B cell (primary cell): ENCODE data around the gene SLN. TPM values are rescaled to one million over a fixed set of nuclear protein-coding genes. Genes with fewer than 3 reads are reported as not detected.

ENCODE experiments used
- ATAC-seq: fragments of 200-7000 bp; cut with Tn5 transposase; one replicate; pipeline ENCODE4 v1.10.0; 2021; ENCODE audit warnings: low read depth, mild to moderate bottlenecking, moderate number of reproducible peaks, moderate library complexity
- CTCF ChIA-PET: fragments of 350-600 bp; sonication (Branson Sonifier 250); formaldehyde crosslinking; loops from one replicate; lab custom pipeline; 2021; ENCODE audit warnings: antibody characterized with exemption, inconsistent platforms; lab: Charles Lee
- POLR2A ChIA-PET: fragments of 350-600 bp; sonication (Branson Sonifier 250); formaldehyde crosslinking; loops from one replicate; lab custom pipeline; 2021; ENCODE audit warnings: antibody characterized with exemption; lab: Charles Lee
- DNase-seq: peaks from one replicate; pipeline ENCODE4 v3.0.0; 2013
- H2AFZ ChIP-seq: 2 replicates; pipeline ENCODE4 v1.6.1; 2012; ENCODE audit warnings: mild to moderate bottlenecking, low read depth, low read length; ENCODE audit not compliant: insufficient read depth, poor library complexity, severe bottlenecking
- H3K27ac ChIP-seq, 2 donors: 1 replicate in 1 of 2; 2 replicates in 1 of 2; pipeline ENCODE4 v1.5.1; 2012 to 2013; ENCODE audit warnings: low read length in 2 of 2, mild to moderate bottlenecking in 2 of 2, moderate library complexity in 1 of 2
- H3K27me3 ChIP-seq, 4 experiments: fragments of 200-600 bp in 1 of 4; sonication (generic) in 1 of 4; replicated peaks in 1 of 4; 1 replicate in 2 of 4; 2 replicates in 2 of 4; pipeline versions ENCODE4 v1.6.1 to v1.7.0; 2013 to 2016; ENCODE audit warnings: low read length in 3 of 4, mild to moderate bottlenecking in 2 of 4, mixed read lengths in 1 of 4, moderate library complexity in 1 of 4; ENCODE audit not compliant: insufficient read depth in 4 of 4, control insufficient read depth in 3 of 4; ENCODE audit errors: control extremely low read depth in 1 of 4
- H3K36me3 ChIP-seq, 2 experiments: replicated peaks in 1 of 2; 1 replicate in 1 of 2; 2 replicates in 1 of 2; pipeline versions ENCODE4 v1.6.1 to v1.7.1; 2013; ENCODE audit warnings: low read length in 1 of 2; ENCODE audit not compliant: insufficient read depth in 2 of 2, control insufficient read depth in 1 of 2; ENCODE audit errors: control extremely low read depth in 1 of 2, extremely low read depth in 1 of 2
- H3K4me1 ChIP-seq, 2 donors: fragments of 200-600 bp in 1 of 2; sonication (generic) in 1 of 2; 1 replicate in 1 of 2; 2 replicates in 1 of 2; pipeline versions ENCODE4 v1.5.1 to v1.6.1; 2013 to 2017; ENCODE audit warnings: low read length in 2 of 2; ENCODE audit not compliant: control insufficient read depth in 2 of 2, insufficient read depth in 2 of 2
- H3K4me2 ChIP-seq: replicated peaks from 2 replicates; pipeline ENCODE3; 2012; ENCODE audit warnings: mild to moderate bottlenecking, low read depth, low read length; ENCODE audit not compliant: poor library complexity, severe bottlenecking
- H3K4me3 ChIP-seq, 5 experiments: fragments of 200-600 bp in 1 of 5; sonication (generic) in 1 of 5; 1 replicate in 3 of 5; 2 replicates in 2 of 5; pipeline versions ENCODE4 v1.5.1 to v1.7.0; 2011 to 2016; ENCODE audit warnings: low read length in 4 of 5, mild to moderate bottlenecking in 4 of 5, low read depth in 2 of 5, control low read depth in 1 of 5, moderate library complexity in 1 of 5; ENCODE audit not compliant: insufficient read depth in 1 of 5; ENCODE audit errors: control extremely low read depth in 1 of 5, extremely low read depth in 1 of 5
- H3K79me2 ChIP-seq: fragments of 200-600 bp; sonication (generic); one replicate; pipeline ENCODE4 v1.6.0; 2016; ENCODE audit warnings: low read length; ENCODE audit not compliant: control insufficient read depth, insufficient read depth
- H3K9ac ChIP-seq: fragments of 200-600 bp; sonication (generic); 2 replicates; pipeline ENCODE4 v1.6.1; 2017; ENCODE audit warnings: mild to moderate bottlenecking, low read length, moderate library complexity
- H3K9me3 ChIP-seq, 3 donors: one replicate each; pipeline versions ENCODE4 v1.6.1 to v1.7.1; 2013; ENCODE audit warnings: low read length in 2 of 3; ENCODE audit not compliant: control insufficient read depth in 2 of 3, insufficient read depth in 1 of 3; ENCODE audit errors: control extremely low read depth in 1 of 3
- H4K20me1 ChIP-seq: 2 replicates; pipeline ENCODE4 v1.6.0; 2012; ENCODE audit warnings: mild to moderate bottlenecking, low read length; ENCODE audit not compliant: insufficient read depth, control insufficient read depth, poor library complexity, severe bottlenecking
- H3K27ac Mint-ChIP-seq: one replicate; pipeline ENCODE4 v1.8.0; 2021; ENCODE audit warnings: mixed read lengths
- H3K27me3 Mint-ChIP-seq: one replicate; pipeline ENCODE4 v1.8.0; 2021; ENCODE audit warnings: mixed read lengths
- H3K4me1 Mint-ChIP-seq: one replicate; pipeline ENCODE4 v1.8.0; 2021; ENCODE audit warnings: mixed read lengths
- H3K4me3 Mint-ChIP-seq: one replicate; pipeline ENCODE4 v1.8.0; 2021; ENCODE audit warnings: mixed read lengths
- H3K9me3 Mint-ChIP-seq: one replicate; pipeline ENCODE4 v1.8.0; 2022; ENCODE audit warnings: mixed read lengths; ENCODE audit not compliant: insufficient read depth
- EZH2 ChIP-seq: IDR thresholded peaks from 2 replicates; pipeline ENCODE4 v1.6.1; 2012; ENCODE audit warnings: borderline replicate concordance, low read depth, mild to moderate bottlenecking, moderate library complexity, low read length; ENCODE audit not compliant: insufficient read depth, poor library complexity, severe bottlenecking
- WGBS: methylation state at CpG from one replicate; pipeline ENCODE4 v1.1.5; 2013; ENCODE audit warnings: missing lambda C conversion rate; ENCODE audit not compliant: insufficient coverage; 5-methylcytosine and 5-hydroxymethylcytosine counted together
- intact Hi-C: fragments of 100-400 bp; cut with micrococcal nuclease; formaldehyde crosslinking; loops from one replicate; pipeline ENCODE4 v1.10.0; 2022
- polyA plus RNA-seq: library from polyadenylated mRNA; depleted of rRNA; stranded (reverse); fragments of >200 nt; gene quantifications from 2 replicates; pipeline ENCODE4 v1.2.3, GENCODE V29; 2012
- total RNA-seq, 2 donors: library from RNA; stranded (reverse); fragments of 120-200 nt in 1 of 2; gene quantifications; 1 replicate in 1 of 2; 2 replicates in 1 of 2; pipeline versions ENCODE4 v1.2.3 to v1.2.4, GENCODE V29; 2013 to 2022
- TF ChIP-seq, protein P1 (sequence below): fragments of 200-600 bp; IDR thresholded peaks from one replicate; pipeline ENCODE4 v1.8.0; 2022; ENCODE audit warnings: antibody characterized with exemption, mild to moderate bottlenecking

SLN gene
- total and polyA plus RNA-seq, 2 donors (not counting 1 experiment from before 2014, with no cell fraction given): not detected

DNA sequence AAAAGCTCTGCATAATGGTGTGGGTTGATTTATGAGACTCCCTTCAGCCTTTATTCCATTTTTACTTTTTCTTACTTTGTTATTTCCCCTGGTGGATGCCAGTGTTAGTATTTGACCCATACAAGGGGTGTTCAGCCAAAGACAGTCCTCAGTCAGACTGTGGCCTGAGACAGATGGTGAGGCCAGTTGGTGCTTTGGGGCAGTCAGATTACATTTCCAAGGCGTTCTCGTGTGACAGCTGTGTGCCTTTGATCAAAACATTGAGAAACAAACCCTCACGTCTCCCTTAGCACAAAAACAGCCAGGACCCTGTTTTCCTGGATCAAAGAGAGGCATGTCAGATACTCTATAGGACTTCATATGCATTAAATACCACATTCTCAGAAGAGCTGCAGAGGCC, 31.3 kb upstream of the SLN start:
- Histone ChIP-seq H3K4me2 (no peak overlapping the region), H3K79me2 (no peaks in the 10 kb centered on the region), H3K9ac (no peak overlapping the region), H2AFZ (no peak overlapping the region), H3K4me3 (no peak overlapping the region), H3K4me1 (no peaks in the 10 kb centered on the region), H3K27me3 (peaks cover 0 to 15% (median 4%) of the 10 kb centered on the region in 4 experiments), H3K27ac (no peak overlapping the region), H3K9me3 (no peaks in the 10 kb centered on the region), H3K36me3 (no peaks in the 10 kb centered on the region), H4K20me1 (no peaks in the 10 kb centered on the region)
- intact Hi-C loops: no loop called here
- Mint-ChIP-seq H3K27me3 (peaks cover 31% of the 10 kb centered on the region), H3K4me1 (no peaks in the 10 kb centered on the region), H3K9me3 (no peaks in the 10 kb centered on the region), H3K27ac (no peak overlapping the region), H3K4me3 (no peak overlapping the region)
- DNase-seq (no peak), ATAC-seq (no peak)
- TF ChIP-seq, protein P1, sequence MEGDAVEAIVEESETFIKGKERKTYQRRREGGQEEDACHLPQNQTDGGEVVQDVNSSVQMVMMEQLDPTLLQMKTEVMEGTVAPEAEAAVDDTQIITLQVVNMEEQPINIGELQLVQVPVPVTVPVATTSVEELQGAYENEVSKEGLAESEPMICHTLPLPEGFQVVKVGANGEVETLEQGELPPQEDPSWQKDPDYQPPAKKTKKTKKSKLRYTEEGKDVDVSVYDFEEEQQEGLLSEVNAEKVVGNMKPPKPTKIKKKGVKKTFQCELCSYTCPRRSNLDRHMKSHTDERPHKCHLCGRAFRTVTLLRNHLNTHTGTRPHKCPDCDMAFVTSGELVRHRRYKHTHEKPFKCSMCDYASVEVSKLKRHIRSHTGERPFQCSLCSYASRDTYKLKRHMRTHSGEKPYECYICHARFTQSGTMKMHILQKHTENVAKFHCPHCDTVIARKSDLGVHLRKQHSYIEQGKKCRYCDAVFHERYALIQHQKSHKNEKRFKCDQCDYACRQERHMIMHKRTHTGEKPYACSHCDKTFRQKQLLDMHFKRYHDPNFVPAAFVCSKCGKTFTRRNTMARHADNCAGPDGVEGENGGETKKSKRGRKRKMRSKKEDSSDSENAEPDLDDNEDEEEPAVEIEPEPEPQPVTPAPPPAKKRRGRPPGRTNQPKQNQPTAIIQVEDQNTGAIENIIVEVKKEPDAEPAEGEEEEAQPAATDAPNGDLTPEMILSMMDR: no peak
- no peak for TF ChIP-seq EZH2
- 67% methylated on average over 3 of the region's 3 CpGs for WGBS
- POLR2A ChIA-PET: no interaction called here
- CTCF ChIA-PET: no interaction called here

DNA sequence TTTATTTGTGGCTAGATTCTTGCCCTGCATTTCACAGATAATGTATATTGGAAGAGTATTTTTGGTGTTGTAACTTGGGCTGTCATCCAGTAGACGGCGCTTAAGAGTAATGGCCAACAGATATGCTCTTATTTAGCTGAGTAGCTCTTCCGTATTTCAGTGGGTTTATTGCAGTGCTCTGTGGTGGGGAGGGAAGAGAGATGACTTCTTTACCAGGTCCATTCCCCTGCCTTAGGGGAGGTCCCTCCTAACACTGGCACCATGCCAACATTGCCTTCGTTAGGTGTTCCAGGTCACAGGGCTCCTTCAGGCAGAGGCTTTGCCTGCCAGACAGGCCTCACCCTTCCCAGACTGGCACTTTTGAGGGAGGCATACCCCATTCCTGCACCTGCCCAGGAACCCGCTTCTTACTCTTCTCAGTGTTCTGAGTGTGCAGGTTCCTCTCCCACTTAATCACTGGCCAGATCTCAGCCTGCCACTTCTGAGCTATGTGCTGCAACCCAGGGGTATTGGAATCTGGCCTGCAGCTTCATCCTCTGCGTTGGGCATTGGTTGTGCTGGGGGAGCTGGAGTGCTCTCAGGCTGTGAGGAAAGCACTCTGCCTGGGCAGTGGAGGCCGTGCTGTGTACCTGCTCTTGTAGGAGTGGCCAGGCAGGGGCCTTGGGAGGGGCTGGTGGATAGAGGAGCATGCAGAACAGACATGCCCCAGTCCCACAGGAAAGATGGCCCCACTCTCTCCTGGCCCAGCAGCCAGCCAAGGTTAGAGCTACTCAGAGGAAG, 29.4 kb upstream of the SLN start:
- Histone ChIP-seq H4K20me1 (no peaks in the 10 kb centered on the region), H3K4me1 (no peaks in the 10 kb centered on the region), H3K79me2 (no peaks in the 10 kb centered on the region), H2AFZ (no peak overlapping the region), H3K4me3 (no peak overlapping the region), H3K27ac (no peak overlapping the region), H3K27me3 (peaks cover 0 to 15% (median 3%) of the 10 kb centered on the region in 4 experiments), H3K9ac (no peak overlapping the region), H3K4me2 (no peak overlapping the region), H3K36me3 (no peaks in the 10 kb centered on the region), H3K9me3 (no peaks in the 10 kb centered on the region)
- intact Hi-C loops: no loop called here
- POLR2A ChIA-PET: no interaction called here
- Mint-ChIP-seq H3K9me3 (no peaks in the 10 kb centered on the region), H3K4me1 (no peaks in the 10 kb centered on the region), H3K4me3 (no peak overlapping the region), H3K27ac (no peak overlapping the region), H3K27me3 (peaks cover 35% of the 10 kb centered on the region)
- DNase-seq: peak; percentile 13
- CTCF ChIA-PET: interaction anchor here (0.6 to 1.7 kb wide), 3 partner anchors 8 to 161 kb away, joined by 3 to 4 read pairs (median 4); no protein-coding TSS in a partner anchor
- 53% methylated on average over 6 of the region's 7 CpGs for WGBS
- ATAC-seq: peak; percentile 39
- TF ChIP-seq, protein P1: no peak
- no peak for TF ChIP-seq EZH2
